ENCODE data around the gene DNAJA4. TPM values are rescaled to one million over a fixed set of nuclear protein-coding genes. Genes with fewer than 3 reads are reported as not detected.

The DNAJA4 gene
- total RNA-seq, 3 donors from 2014 or later (not counting 1 experiment from before 2014, with no cell fraction given), result 23.2 to 28.8 (median 26.3) TPM

GRCh38 chr15:78265752-78266224 lies 1.4 kb downstream of the DNAJA4 start:
- no peak overlapping the region for H3K4me3 ChIP-seq (ENCODE audit: low read length)
- intact Hi-C loops (cut with micrococcal nuclease), result no loop called here
- no peaks in the 10 kb centered on the region for H3K27me3 Mint-ChIP-seq (ENCODE audit: low read depth in 2 of 2)
- no peaks in the 10 kb centered on the region for H3K36me3 ChIP-seq (ENCODE audit: control insufficient read depth, insufficient read depth, low read length)
- no peak overlapping the region for H3K27ac ChIP-seq (ENCODE audit: low read length)
- H3K36me3 Mint-ChIP-seq, result no peaks in the 10 kb centered on the region
- peak overlapping the region; percentile 78 to 82 for H3K27ac Mint-ChIP-seq
- ATAC-seq, result no peak
- H3K9me3 ChIP-seq (ENCODE audit: control insufficient read depth, insufficient read depth, low read length), result no peaks in the 10 kb centered on the region
- H3K9me3 Mint-ChIP-seq, result no peaks in the 10 kb centered on the region
- DNase-seq, result peak in 1 of 2 donors; percentile 34
- peaks cover 10 to 11% of the 10 kb centered on the region in 2 donors for H3K4me1 Mint-ChIP-seq
- TF ChIP-seq CTCF (IDR thresholded peaks at IDR 0.05), result no peak
- peak overlapping the region; percentile 87 for H3K4me3 Mint-ChIP-seq
- no peaks in the 10 kb centered on the region for H3K27me3 ChIP-seq (ENCODE audit: control insufficient read depth, insufficient read depth, low read length)
- WGBS (ENCODE audit: insufficient coverage), result 63% methylated on average over 6 of the region's 9 CpGs
- peaks cover 10% of the 10 kb centered on the region for H3K4me1 ChIP-seq (ENCODE audit: control insufficient read depth, insufficient read depth, low read length)

GRCh38 chr15:78266229-78266628 lies 1.9 kb downstream of the DNAJA4 start:
- ATAC-seq (no peak), DNase-seq (no peak)
- no peaks in the 10 kb centered on the region for H3K9me3 ChIP-seq (ENCODE audit: control insufficient read depth, insufficient read depth, low read length)
- intact Hi-C loops (cut with micrococcal nuclease), result no loop called here
- Mint-ChIP-seq H3K27ac (peak overlapping the region; percentile 78 to 82), H3K9me3 (no peaks in the 10 kb centered on the region), H3K4me1 (peaks cover 10 to 11% of the 10 kb centered on the region in 2 donors), H3K27me3 (ENCODE audit: low read depth in 2 of 2) (no peaks in the 10 kb centered on the region), H3K4me3 (peak overlapping the region; percentile 87), H3K36me3 (no peaks in the 10 kb centered on the region)
- no peaks in the 10 kb centered on the region for H3K27me3 ChIP-seq (ENCODE audit: control insufficient read depth, insufficient read depth, low read length)
- H3K4me3 ChIP-seq (ENCODE audit: low read length), result no peak overlapping the region
- peaks cover 10% of the 10 kb centered on the region for H3K4me1 ChIP-seq (ENCODE audit: control insufficient read depth, insufficient read depth, low read length)
- peaks cover 3% of the 10 kb centered on the region for H3K36me3 ChIP-seq (ENCODE audit: control insufficient read depth, insufficient read depth, low read length)
- H3K27ac ChIP-seq (ENCODE audit: low read length), result no peak overlapping the region
- TF ChIP-seq CTCF (IDR thresholded peaks at IDR 0.05), result no peak

- no peaks in the 10 kb centered on the region for H3K9me3 ChIP-seq (ENCODE audit: control insufficient read depth, insufficient read depth, low read length)
- no peaks in the 10 kb centered on the region for H3K27me3 ChIP-seq (ENCODE audit: control insufficient read depth, insufficient read depth, low read length)
- peaks cover 10 to 11% of the 10 kb centered on the region in 2 donors for H3K4me1 Mint-ChIP-seq
- H3K9me3 Mint-ChIP-seq, result no peaks in the 10 kb centered on the region
- H3K36me3 Mint-ChIP-seq, result no peaks in the 10 kb centered on the region
- peaks cover 4% of the 10 kb centered on the region for H3K36me3 ChIP-seq (ENCODE audit: control insufficient read depth, insufficient read depth, low read length)
- no peak for TF ChIP-seq CTCF (IDR thresholded peaks at IDR 0.05)
- intact Hi-C loops (cut with micrococcal nuclease), result no loop called here
- no peaks in the 10 kb centered on the region for H3K27me3 Mint-ChIP-seq (ENCODE audit: low read depth in 2 of 2)
- 100% methylated on average over 1 of the region's 2 CpGs for WGBS (ENCODE audit: insufficient coverage)
- DNase-seq, result no peak
- ATAC-seq, result no peak
- H3K4me1 ChIP-seq (ENCODE audit: control insufficient read depth, insufficient read depth, low read length), result peaks cover 10% of the 10 kb centered on the region
- no peak overlapping the region for H3K4me3 ChIP-seq (ENCODE audit: low read length)
- H3K27ac ChIP-seq (ENCODE audit: low read length), result no peak overlapping the region
- H3K4me3 Mint-ChIP-seq, result no peak overlapping the region
- H3K27ac Mint-ChIP-seq, result peak overlapping the region in 1 of 2 donors; percentile 78
Observed at GRCh38 chr15:78266806-78267205, 2.4 kb downstream of the DNAJA4 start.

GRCh38 chr15:78272316-78272715 lies 8.0 kb downstream of the DNAJA4 start:
- ATAC-seq (no peak), DNase-seq (no peak)
- Histone ChIP-seq H3K27ac (ENCODE audit: low read length) (no peak overlapping the region), H3K4me1 (ENCODE audit: control insufficient read depth, insufficient read depth, low read length) (no peaks in the 10 kb centered on the region), H3K36me3 (ENCODE audit: control insufficient read depth, insufficient read depth, low read length) (peaks cover 19% of the 10 kb centered on the region), H3K9me3 (ENCODE audit: control insufficient read depth, insufficient read depth, low read length) (no peaks in the 10 kb centered on the region), H3K27me3 (ENCODE audit: control insufficient read depth, insufficient read depth, low read length) (no peaks in the 10 kb centered on the region), H3K4me3 (ENCODE audit: low read length) (no peak overlapping the region)
- no peaks in the 10 kb centered on the region for H3K36me3 Mint-ChIP-seq
- 89% methylated on average over 2 of the region's 2 CpGs for WGBS (ENCODE audit: insufficient coverage)
- intact Hi-C loops (cut with micrococcal nuclease), result no loop called here
- H3K9me3 Mint-ChIP-seq, result no peaks in the 10 kb centered on the region
- no peak for TF ChIP-seq CTCF (IDR thresholded peaks at IDR 0.05)
- H3K27ac Mint-ChIP-seq, result no peak overlapping the region
- no peak overlapping the region for H3K4me3 Mint-ChIP-seq
- no peaks in the 10 kb centered on the region for H3K4me1 Mint-ChIP-seq
- H3K27me3 Mint-ChIP-seq (ENCODE audit: low read depth in 2 of 2), result no peaks in the 10 kb centered on the region
